Liver (tissue), 9 donors: Measurements from ENCODE around the gene SLC47A2. TPM values are rescaled to one million over a fixed set of nuclear protein-coding genes. Genes with fewer than 3 reads are reported as not detected.

ENCODE experiments used
- DNase-seq: peaks from one replicate; pipeline ENCODE4 v3.0.0-alpha.2; 2017; ENCODE audit warnings: low spot score
- H3K27ac ChIP-seq, 2 donors: one replicate each; pipeline ENCODE4 v1.7.0; 2013; ENCODE audit warnings: inconsistent platforms in 2 of 2, low read length in 2 of 2, control low read depth in 1 of 2, low read depth in 1 of 2, mild to moderate bottlenecking in 1 of 2
- H3K27me3 ChIP-seq, 4 donors: one replicate each; pipeline versions ENCODE4 v1.6.1 to v1.7.0; 2013; ENCODE audit warnings: low read length in 3 of 4, inconsistent platforms in 1 of 4, mild to moderate bottlenecking in 1 of 4, moderate library complexity in 1 of 4; ENCODE audit not compliant: control insufficient read depth in 4 of 4, insufficient read depth in 4 of 4
- H3K36me3 ChIP-seq, 4 donors: one replicate each; pipeline versions ENCODE4 v1.6.1 to v1.7.0; 2013; ENCODE audit warnings: low read length in 3 of 4, mild to moderate bottlenecking in 3 of 4, low read depth in 1 of 4, moderate library complexity in 1 of 4; ENCODE audit not compliant: control insufficient read depth in 4 of 4, insufficient read depth in 3 of 4
- H3K4me1 ChIP-seq, 4 donors: one replicate each; pipeline versions ENCODE4 v1.6.1 to v1.7.0; 2013; ENCODE audit warnings: low read length in 3 of 4, mild to moderate bottlenecking in 3 of 4, moderate library complexity in 1 of 4; ENCODE audit not compliant: control insufficient read depth in 4 of 4, insufficient read depth in 4 of 4
- H3K4me3 ChIP-seq, 3 donors: one replicate each; pipeline versions ENCODE4 v1.6.1 to v1.7.0; 2013; ENCODE audit warnings: low read length in 3 of 3, control low read depth in 1 of 3, low read depth in 1 of 3, mild to moderate bottlenecking in 1 of 3
- H3K9ac ChIP-seq, 2 donors: one replicate each; pipeline ENCODE4 v1.7.0; 2013; ENCODE audit warnings: low read length in 2 of 2, mild to moderate bottlenecking in 2 of 2, moderate library complexity in 2 of 2, control low read depth in 1 of 2, low read depth in 1 of 2
- H3K9me3 ChIP-seq, 4 donors: one replicate each; pipeline versions ENCODE4 v1.6.1 to v1.7.0; 2013; ENCODE audit warnings: low read length in 3 of 4; ENCODE audit not compliant: control insufficient read depth in 4 of 4
- EGR1 ChIP-seq, 2 donors: IDR thresholded peaks; 2 replicates each; pipeline ENCODE4 v1.6.1; 2016 to 2018; ENCODE audit warnings: antibody characterized with exemption in 2 of 2, low read depth in 2 of 2
- FOXA2 ChIP-seq: IDR thresholded peaks from 2 replicates; pipeline ENCODE4 v1.6.1; 2016; ENCODE audit warnings: antibody characterized with exemption
- GABPA ChIP-seq, 2 donors: IDR thresholded peaks in 1 of 2; conservative IDR thresholded peaks in 1 of 2; 2 replicates each; pipeline ENCODE4 v1.6.1; 2016; ENCODE audit warnings: antibody characterized with exemption in 2 of 2, mild to moderate bottlenecking in 1 of 2, moderate library complexity in 1 of 2
- HNF4A ChIP-seq, 2 donors: conservative IDR thresholded peaks; 2 replicates each; pipeline ENCODE4 v1.6.1; 2016; ENCODE audit warnings: antibody characterized with exemption in 2 of 2, mild to moderate bottlenecking in 2 of 2
- HNF4G ChIP-seq: IDR thresholded peaks from 2 replicates; pipeline ENCODE4 v1.6.1; 2016; ENCODE audit warnings: antibody characterized with exemption
- JUND ChIP-seq, 2 donors: IDR thresholded peaks; 2 replicates each; pipeline ENCODE4 v1.6.1; 2016; ENCODE audit warnings: antibody characterized with exemption in 2 of 2
- NR2F2 ChIP-seq: IDR thresholded peaks from 2 replicates; pipeline ENCODE4 v1.6.1; 2016; ENCODE audit warnings: antibody characterized with exemption
- REST ChIP-seq: IDR thresholded peaks from 2 replicates; pipeline ENCODE4 v1.6.1; 2016; ENCODE audit warnings: antibody characterized with exemption, mild to moderate bottlenecking
- RXRA ChIP-seq, 2 donors: IDR thresholded peaks; 2 replicates each; pipeline ENCODE4 v1.6.1; 2017 to 2018; ENCODE audit warnings: antibody characterized with exemption in 2 of 2, mild to moderate bottlenecking in 1 of 2
- SP1 ChIP-seq: IDR thresholded peaks from 2 replicates; pipeline ENCODE4 v1.6.1; 2018; ENCODE audit warnings: antibody characterized with exemption, mild to moderate bottlenecking
- YY1 ChIP-seq: IDR thresholded peaks from 2 replicates; pipeline ENCODE4 v1.6.1; 2016; ENCODE audit warnings: antibody characterized with exemption, mild to moderate bottlenecking
- ZBTB33 ChIP-seq: IDR thresholded peaks from 2 replicates; pipeline ENCODE4 v1.6.1; 2016; ENCODE audit warnings: antibody characterized with exemption
- WGBS: extraction: QIAGEN DNeasy Blood & Tissue Kit; methylation state at CpG from one replicate; pipeline ENCODE4 v1.1.7; 2013; 5-methylcytosine and 5-hydroxymethylcytosine counted together
- polyA plus RNA-seq, 2 donors: library from polyadenylated mRNA; stranded (reverse) in 1 of 2; unstranded in 1 of 2; fragments of 200-250 nt in 1 of 2; fragments of >200 nt in 1 of 2; fragmentation: Nextera tagmentation in 1 of 2; extraction: Ambion mirVana in 1 of 2; gene quantifications; one replicate each; pipeline versions ENCODE4 v1.2.1 to v1.2.3, GENCODE V29; 2013 to 2015
- total RNA-seq, 2 donors: library from RNA; depleted of rRNA; stranded (reverse); fragments of >200 nt; gene quantifications; one replicate each; pipeline ENCODE4 v1.2.3, GENCODE V29; 2014
- TF ChIP-seq, protein P1 (sequence below): IDR thresholded peaks from 2 replicates; pipeline ENCODE4 v1.6.1; 2016; ENCODE audit warnings: antibody characterized with exemption
- TF ChIP-seq, protein P2 (sequence below): fragments of 150-350 bp; IDR thresholded peaks from 2 replicates; pipeline ENCODE4 v1.5.1; 2017; ENCODE audit warnings: improper control_type of control experiment, low read depth, low read length; ENCODE audit not compliant: missing input control
- donor health status: healthy.
- donor health status: healthy.
- donor health status: healthy.
- donor health status: healthy.
- donor health status: healthy.

SLC47A2 gene
- total and polyA plus RNA-seq, 4 donors, result 0.08 TPM; not detected in 3

- H3K4me1 ChIP-seq, result peaks cover 3 to 44% (median 21%) of the 10 kb centered on the region in 4 donors
- TF ChIP-seq ZBTB33 (no peak), HNF4G (no peak), FOXA2 (no peak), YY1 (no peak), GABPA (IDR thresholded peaks at IDR 0.05 in 1 of 2, conservative IDR thresholded peaks at IDR 0.05 in 1 of 2) (no peak), HNF4A (conservative IDR thresholded peaks at IDR 0.05) (no peak), EGR1 (IDR thresholded peaks at IDR 0.05; ENCODE audit: low read depth in 2 of 2) (no peak), NR2F2 (no peak), RXRA (IDR thresholded peaks at IDR 0.05) (no peak), SP1 (no peak)
- TF ChIP-seq, protein P1, sequence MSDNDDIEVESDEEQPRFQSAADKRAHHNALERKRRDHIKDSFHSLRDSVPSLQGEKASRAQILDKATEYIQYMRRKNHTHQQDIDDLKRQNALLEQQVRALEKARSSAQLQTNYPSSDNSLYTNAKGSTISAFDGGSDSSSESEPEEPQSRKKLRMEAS, result no peak
- TF ChIP-seq, protein P2, sequence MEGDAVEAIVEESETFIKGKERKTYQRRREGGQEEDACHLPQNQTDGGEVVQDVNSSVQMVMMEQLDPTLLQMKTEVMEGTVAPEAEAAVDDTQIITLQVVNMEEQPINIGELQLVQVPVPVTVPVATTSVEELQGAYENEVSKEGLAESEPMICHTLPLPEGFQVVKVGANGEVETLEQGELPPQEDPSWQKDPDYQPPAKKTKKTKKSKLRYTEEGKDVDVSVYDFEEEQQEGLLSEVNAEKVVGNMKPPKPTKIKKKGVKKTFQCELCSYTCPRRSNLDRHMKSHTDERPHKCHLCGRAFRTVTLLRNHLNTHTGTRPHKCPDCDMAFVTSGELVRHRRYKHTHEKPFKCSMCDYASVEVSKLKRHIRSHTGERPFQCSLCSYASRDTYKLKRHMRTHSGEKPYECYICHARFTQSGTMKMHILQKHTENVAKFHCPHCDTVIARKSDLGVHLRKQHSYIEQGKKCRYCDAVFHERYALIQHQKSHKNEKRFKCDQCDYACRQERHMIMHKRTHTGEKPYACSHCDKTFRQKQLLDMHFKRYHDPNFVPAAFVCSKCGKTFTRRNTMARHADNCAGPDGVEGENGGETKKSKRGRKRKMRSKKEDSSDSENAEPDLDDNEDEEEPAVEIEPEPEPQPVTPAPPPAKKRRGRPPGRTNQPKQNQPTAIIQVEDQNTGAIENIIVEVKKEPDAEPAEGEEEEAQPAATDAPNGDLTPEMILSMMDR, result no peak
- H3K36me3 ChIP-seq, result peaks cover 5 to 38% (median 29%) of the 10 kb centered on the region in 4 donors
- no peak overlapping the region for H3K9ac ChIP-seq
- no peaks in the 10 kb centered on the region for H3K9me3 ChIP-seq
- no peak for DNase-seq
- no peak overlapping the region for H3K4me3 ChIP-seq
- WGBS, result 93% methylated on average over 4 of the region's 4 CpGs
- H3K27ac ChIP-seq, result no peak overlapping the region
- H3K27me3 ChIP-seq, result no peaks in the 10 kb centered on the region
These were observed 51.6 kb downstream of the SLC47A2 start for GRCh38 chr17:19664821-19665181.

DNA sequence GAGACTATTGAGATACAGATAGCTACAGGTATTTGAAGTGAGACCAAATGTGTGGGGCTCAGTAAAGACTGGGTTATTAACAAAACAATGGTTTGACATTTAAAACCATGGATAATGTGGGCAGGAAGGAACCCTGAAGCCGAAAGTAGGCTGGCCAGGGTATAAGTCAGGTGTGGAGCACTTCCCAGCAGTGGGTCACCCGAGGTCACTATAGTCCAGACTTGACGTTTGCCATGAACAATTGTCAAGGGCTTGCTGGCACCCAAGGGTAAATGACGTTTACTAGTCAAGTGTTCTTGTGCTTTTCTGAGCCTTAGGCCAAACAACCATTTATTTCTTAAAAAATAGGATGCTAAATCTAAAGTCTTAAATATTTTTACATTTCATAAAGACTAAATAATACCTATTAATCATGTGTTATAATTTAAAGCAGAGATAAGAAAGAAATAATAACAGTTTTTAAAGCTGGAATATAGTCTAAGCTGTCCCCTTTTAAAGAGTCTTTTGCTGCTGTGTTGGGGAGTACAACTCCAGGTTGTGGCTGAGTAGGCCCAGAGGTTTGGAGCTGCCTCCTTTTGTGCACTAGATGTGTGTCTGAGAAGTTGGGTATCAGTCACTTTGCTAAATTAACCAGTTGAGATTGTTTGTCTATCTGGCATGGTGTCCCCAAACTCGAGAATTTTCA is 52.1 kb downstream of the SLC47A2 start:
- H3K9ac ChIP-seq, result no peak overlapping the region
- WGBS, result 52% methylated on average over 5 of the region's 5 CpGs
- no peak for DNase-seq
- H3K36me3 ChIP-seq, result peaks cover 5 to 38% (median 29%) of the 10 kb centered on the region in 4 donors
- no peaks in the 10 kb centered on the region for H3K9me3 ChIP-seq
- peaks cover 3 to 44% (median 23%) of the 10 kb centered on the region in 4 donors for H3K4me1 ChIP-seq
- no peak overlapping the region for H3K27ac ChIP-seq
- TF ChIP-seq JUND (IDR thresholded peaks at IDR 0.05), result no peak
- no peak for TF ChIP-seq NR2F2
- TF ChIP-seq REST, result no peak
- TF ChIP-seq HNF4G, result no peak
- TF ChIP-seq RXRA (IDR thresholded peaks at IDR 0.05), result peak in 1 of 2 donors; percentile 21
- TF ChIP-seq HNF4A (conservative IDR thresholded peaks at IDR 0.05), result no peak
- H3K4me3 ChIP-seq, result no peak overlapping the region
- H3K27me3 ChIP-seq, result no peaks in the 10 kb centered on the region
